HUES64 (cell line): ENCODE results near the gene MTA1.

Source experiments
- H3K27ac ChIP-seq: 2 replicates; pipeline ENCODE4 v1.7.0; 2013; ENCODE audit warnings: low read depth, low read length, inconsistent platforms
- H3K27me3 ChIP-seq: 2 replicates; pipeline ENCODE4 v1.6.1; 2013; ENCODE audit warnings: mild to moderate bottlenecking, low read length; ENCODE audit not compliant: insufficient read depth
- H3K36me3 ChIP-seq: 2 replicates; pipeline ENCODE4 v1.6.1; 2013; ENCODE audit warnings: mild to moderate bottlenecking, low read length; ENCODE audit not compliant: insufficient read depth
- H3K4me1 ChIP-seq: 2 replicates; pipeline ENCODE4 v1.6.1; 2013; ENCODE audit warnings: mild to moderate bottlenecking, low read length, moderate library complexity; ENCODE audit not compliant: insufficient read depth
- H3K4me3 ChIP-seq: 2 replicates; pipeline ENCODE4 v1.5.1; 2013; ENCODE audit warnings: mild to moderate bottlenecking, low read length, moderate library complexity
- H3K9ac ChIP-seq: 2 replicates; pipeline ENCODE4 v1.6.1; 2013; ENCODE audit warnings: mild to moderate bottlenecking, low read depth, low read length
- H3K9me3 ChIP-seq: 2 replicates; pipeline ENCODE4 v1.6.1; 2013; ENCODE audit warnings: low read depth, low read length; ENCODE audit not compliant: insufficient read depth
- WGBS: fragments of 150-250, 120-280 bp; methylation state at CpG from one replicate; pipeline ENCODE4 v1.1.7; 2013; ENCODE audit warnings: missing lambda C conversion rate; 5-methylcytosine and 5-hydroxymethylcytosine counted together

The MTA1 gene

DNA sequence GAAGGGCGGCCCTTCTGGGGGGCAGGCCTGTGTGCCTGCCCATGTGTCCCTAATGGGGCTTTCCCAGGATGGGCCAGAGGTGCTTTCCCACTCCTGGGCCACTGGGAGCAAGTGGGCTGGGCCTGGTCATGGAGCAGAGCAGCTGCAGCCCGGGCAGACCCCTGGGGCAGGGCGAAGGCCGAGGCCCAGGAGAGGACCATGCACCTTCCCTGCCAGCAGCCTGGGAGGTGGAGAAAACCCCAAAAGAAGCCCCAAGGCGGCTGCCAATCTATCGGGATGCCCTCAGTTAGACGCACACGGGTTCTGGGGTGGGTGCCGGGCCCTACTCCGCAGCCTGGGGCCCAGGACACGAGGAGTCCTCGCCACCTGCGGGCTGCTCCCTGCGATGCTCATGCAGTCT is 38.9 kb downstream of the MTA1 start:
- Histone ChIP-seq H3K27ac (no peak overlapping the region), H3K36me3 (peaks cover 81% of the 10 kb centered on the region), H3K9ac (no peak overlapping the region), H3K9me3 (no peaks in the 10 kb centered on the region), H3K27me3 (no peaks in the 10 kb centered on the region), H3K4me3 (no peak overlapping the region), H3K4me1 (no peaks in the 10 kb centered on the region)
- WGBS = 89% methylated on average over 14 of the region's 14 CpGs

DNA sequence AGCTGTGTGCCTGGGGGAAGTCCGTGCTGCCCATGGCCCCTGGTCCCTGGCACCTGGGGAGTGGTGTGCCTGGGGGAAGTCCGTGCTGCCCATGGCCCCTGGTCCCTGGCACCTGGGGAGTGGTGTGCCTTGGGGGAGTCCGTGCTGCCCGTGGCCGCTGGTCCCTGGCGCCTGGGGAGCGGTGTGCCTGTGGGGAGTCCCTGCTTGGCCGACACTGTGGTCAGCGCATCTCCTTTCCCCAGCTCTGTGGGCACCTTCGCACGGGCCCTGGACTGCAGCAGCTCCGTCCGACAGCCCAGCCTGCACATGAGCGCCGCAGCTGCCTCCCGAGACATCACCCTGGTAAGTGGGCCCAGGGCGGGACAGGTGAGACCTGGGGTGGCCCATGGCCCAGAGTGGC is 40.5 kb downstream of the MTA1 start:
- Histone ChIP-seq H3K4me3 (no peak overlapping the region), H3K36me3 (peaks cover 80% of the 10 kb centered on the region), H3K27me3 (no peaks in the 10 kb centered on the region), H3K9ac (no peak overlapping the region), H3K9me3 (no peaks in the 10 kb centered on the region), H3K4me1 (no peaks in the 10 kb centered on the region), H3K27ac (no peak overlapping the region)
- WGBS = 95% methylated on average over 17 of the region's 17 CpGs

DNA sequence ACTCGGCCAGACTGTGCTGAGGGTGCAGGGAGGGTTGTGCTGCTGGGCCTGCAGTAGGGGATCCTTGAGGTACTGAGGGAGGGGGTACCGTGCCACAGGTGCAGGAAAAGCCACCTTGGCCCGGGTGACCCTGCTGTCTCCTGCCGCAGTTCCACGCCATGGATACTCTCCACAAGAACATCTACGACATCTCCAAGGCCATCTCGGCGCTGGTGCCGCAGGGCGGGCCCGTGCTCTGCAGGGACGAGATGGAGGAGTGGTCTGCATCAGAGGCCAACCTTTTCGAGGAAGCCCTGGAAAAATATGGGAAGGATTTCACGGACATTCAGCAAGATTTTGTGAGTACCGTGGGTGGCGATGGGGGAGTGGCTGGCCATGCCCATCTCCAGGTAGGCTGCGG is 41.0 kb downstream of the MTA1 start:
- no peak overlapping the region for H3K27ac ChIP-seq
- H3K4me3 ChIP-seq = no peak overlapping the region
- 96% methylated on average over 17 of the region's 17 CpGs for WGBS
- no peaks in the 10 kb centered on the region for H3K27me3 ChIP-seq
- no peaks in the 10 kb centered on the region for H3K9me3 ChIP-seq
- no peaks in the 10 kb centered on the region for H3K4me1 ChIP-seq
- peaks cover 80% of the 10 kb centered on the region for H3K36me3 ChIP-seq
- no peak overlapping the region for H3K9ac ChIP-seq

DNA sequence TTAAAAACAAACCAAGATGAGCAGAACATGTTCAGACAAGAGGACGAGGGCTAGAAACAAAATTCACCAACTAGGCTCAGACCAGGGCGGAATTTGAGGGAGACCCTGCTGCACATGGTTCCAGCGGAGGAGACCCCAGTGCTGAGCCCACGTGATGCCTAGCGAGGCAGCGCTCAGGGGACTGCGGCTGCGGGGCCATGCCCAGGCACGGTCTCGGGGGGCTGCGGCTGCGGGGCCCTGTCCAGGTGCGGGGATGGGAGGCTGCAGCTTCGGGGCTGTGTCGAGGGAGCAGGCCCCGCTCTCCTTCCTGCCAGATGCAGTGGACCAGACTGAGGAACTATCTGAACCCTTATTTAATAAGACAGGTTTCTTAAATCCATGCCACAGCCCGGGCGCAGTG is 42.3 kb downstream of the MTA1 start:
- Histone ChIP-seq H3K27ac (no peak overlapping the region), H3K9ac (no peak overlapping the region), H3K36me3 (peaks cover 79% of the 10 kb centered on the region), H3K4me1 (no peaks in the 10 kb centered on the region), H3K9me3 (no peaks in the 10 kb centered on the region), H3K4me3 (no peak overlapping the region), H3K27me3 (no peaks in the 10 kb centered on the region)
- WGBS = 97% methylated on average over 18 of the region's 18 CpGs

DNA sequence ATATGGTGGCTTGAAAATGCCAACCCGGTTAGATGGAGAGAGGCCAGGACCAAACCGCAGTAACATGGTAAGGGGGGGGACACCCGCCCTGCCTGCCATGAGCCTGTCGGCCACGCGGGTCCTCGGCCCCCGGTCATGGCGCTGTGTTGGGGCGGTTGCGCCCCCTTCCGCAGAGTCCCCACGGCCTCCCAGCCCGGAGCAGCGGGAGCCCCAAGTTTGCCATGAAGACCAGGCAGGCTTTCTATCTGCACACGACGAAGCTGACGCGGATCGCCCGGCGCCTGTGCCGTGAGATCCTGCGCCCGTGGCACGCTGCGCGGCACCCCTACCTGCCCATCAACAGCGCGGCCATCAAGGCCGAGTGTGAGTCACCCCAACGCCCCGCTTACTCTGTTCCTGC is 44.9 kb downstream of the MTA1 start:
- 94% methylated on average over 33 of the region's 33 CpGs for whole genome bisulfite sequencing
- Histone ChIP-seq H3K36me3 (peaks cover 86% of the 10 kb centered on the region), H3K4me1 (no peaks in the 10 kb centered on the region), H3K27ac (no peak overlapping the region), H3K4me3 (no peak overlapping the region), H3K9ac (no peak overlapping the region), H3K27me3 (no peaks in the 10 kb centered on the region), H3K9me3 (no peaks in the 10 kb centered on the region)

DNA sequence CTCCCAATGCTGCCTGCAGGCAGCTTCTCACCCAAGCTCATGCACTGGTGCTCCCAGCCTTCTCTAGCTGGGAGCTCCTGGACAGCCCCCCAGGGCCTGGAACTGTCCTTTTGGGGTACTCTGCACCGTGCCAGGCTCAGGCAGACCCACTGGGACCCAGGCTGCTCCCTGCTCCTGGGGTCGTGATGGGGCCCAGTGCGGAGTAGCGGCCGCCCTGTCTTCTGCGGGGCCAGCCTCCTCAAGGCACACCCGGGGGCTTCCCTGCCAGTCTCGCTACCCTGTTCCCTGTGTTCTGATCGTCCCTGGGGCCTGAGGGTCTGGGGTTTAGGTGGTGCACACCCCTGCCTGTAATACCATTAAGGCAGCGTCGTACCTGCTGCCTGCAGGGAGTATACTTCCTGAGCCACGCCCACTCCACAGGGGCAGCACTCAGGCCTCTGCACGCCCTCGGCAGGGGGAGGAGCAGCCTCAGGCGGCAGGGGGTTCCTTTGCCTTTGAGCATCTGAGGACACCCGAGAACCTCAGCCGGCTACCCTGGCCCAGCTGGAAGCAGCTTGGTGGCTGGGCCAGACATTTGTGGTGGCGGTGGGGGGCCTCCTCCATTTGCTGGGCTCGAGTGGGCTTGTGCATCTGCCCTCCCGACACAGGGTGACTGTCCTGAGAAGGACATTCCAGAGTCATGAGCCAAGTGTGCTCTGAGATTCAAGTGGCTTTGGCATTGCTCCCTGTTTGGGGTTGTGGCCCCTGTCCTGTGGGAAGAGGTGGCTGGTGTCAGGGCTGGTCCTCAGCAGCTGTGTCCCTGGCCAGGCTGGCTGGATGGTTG is 45.8 kb downstream of the MTA1 start:
- H3K36me3 ChIP-seq = peaks cover 86% of the 10 kb centered on the region
- 67% methylated on average over 20 of the region's 20 CpGs for WGBS

DNA sequence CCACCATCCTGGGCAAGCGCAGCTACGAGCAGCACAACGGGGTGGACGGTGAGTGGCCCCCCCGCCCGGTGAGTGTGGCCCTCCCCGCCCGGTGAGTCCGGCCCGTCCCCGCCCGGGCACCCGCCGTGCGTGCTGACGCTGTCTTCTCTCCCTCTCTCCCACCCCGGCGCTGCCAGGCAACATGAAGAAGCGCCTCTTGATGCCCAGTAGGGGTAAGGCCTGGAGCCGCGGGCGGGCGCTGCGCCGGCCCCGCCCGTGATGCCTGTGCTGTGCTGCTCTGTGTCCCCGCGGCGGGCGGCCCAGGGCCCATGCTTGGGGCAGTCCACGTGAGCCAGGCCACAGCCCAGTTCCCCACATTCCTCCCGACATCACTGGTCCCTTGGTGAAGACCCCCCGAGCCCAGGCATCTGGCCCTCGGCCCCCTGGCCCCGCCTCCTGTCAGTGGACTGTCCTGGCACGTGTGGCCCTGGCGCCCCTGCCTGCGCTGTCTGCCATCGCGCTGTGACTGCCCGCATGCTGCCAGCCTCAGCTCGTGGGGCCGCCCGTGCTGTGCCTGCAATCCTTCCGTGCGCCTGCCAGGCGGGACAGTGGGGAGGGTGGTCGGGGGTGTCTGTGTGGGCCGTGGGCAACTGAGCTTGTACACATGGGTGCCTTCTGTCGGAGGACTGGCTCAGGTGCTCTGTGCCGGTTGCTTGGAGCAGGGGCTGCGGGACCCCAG is 47.1 kb downstream of the MTA1 start:
- H3K36me3 ChIP-seq = peaks cover 73% of the 10 kb centered on the region
- 96% methylated on average over 53 of the region's 53 CpGs for WGBS
- no peaks in the 10 kb centered on the region for H3K4me1 ChIP-seq
- no peak overlapping the region for H3K9ac ChIP-seq
- H3K27ac ChIP-seq = no peak overlapping the region
- no peaks in the 10 kb centered on the region for H3K27me3 ChIP-seq
- H3K9me3 ChIP-seq = no peaks in the 10 kb centered on the region
- H3K4me3 ChIP-seq = no peak overlapping the region

More for the DNA sequence above, 45.8 kb downstream of the MTA1 start:
- Histone ChIP-seq H3K9ac (no peak overlapping the region), H3K4me3 (no peak overlapping the region), H3K4me1 (no peaks in the 10 kb centered on the region), H3K27me3 (no peaks in the 10 kb centered on the region), H3K27ac (peak overlapping the region; percentile 30; the same call in 1 of the 2 replicates), H3K9me3 (no peaks in the 10 kb centered on the region)

DNA sequence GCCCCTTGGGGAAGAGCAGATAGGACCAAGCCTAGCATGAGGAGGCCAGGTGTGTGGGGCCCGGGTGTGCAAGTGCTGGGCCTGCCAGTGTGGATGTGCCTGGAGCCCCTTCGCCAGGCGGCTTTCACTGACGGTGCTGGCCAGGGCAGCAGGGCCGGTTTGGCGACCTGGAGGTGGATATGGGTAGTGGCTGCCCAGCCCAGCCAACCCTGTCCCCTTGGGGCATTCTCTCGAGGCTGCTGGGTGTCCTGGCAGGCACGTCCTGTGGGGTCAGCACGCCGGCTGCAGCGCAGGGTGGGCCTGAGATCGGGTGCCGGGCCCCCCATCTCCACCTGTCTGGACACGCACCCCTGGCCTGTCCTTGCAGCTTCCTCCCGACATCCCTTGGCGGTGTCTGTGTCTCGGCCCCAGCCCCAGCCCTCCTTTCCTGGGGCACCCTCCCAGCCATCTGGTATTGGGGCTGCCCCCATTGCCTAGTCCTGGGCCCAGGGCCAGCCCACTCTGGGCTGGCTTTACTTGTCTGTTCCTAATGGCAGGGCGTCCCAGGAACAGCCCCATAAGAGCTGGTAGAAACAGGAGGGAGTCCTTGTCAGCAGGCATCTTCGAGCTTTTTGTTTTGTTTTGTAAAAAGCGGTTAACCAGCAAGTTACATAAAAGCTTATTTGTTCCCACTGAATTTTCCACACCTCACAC is 47.8 kb downstream of the MTA1 start:
- WGBS = 94% methylated on average over 20 of the region's 20 CpGs
- no peaks in the 10 kb centered on the region for H3K9me3 ChIP-seq
- H3K4me1 ChIP-seq = no peaks in the 10 kb centered on the region
- no peak overlapping the region for H3K9ac ChIP-seq
- H3K36me3 ChIP-seq = peaks cover 69% of the 10 kb centered on the region
- H3K4me3 ChIP-seq = no peak overlapping the region
- H3K27ac ChIP-seq = no peak overlapping the region
- H3K27me3 ChIP-seq = no peaks in the 10 kb centered on the region

DNA sequence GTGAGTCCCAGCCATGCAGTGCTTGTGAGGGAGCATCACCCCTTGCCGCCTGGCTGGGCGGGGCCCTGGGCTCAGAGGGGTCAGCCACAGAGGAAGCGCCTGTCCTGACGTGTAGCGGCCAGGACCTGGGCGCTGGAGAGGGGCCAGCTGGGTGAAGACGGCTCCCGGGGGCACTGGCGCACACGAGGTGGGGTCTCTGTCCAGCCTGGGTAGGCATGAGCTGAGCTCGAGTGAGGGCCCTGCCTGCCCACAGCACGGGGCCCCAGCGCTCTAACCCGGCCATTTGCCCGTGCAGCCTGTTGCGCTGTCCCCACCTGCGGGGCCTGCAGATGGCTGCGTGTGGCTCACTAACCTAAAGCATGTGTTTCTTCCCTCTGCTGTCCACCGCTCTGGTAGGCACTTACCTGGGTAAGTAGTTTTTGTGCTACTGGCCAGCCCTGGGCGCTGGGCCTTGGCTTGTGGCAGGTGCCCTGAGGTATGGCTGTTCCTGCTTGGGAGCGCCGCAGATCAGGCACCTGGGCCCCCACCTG is 48.4 kb downstream of the MTA1 start:
- 96% methylated on average over 22 of the region's 22 CpGs for WGBS
- Histone ChIP-seq H3K4me1 (no peaks in the 10 kb centered on the region), H3K27ac (no peak overlapping the region), H3K9me3 (no peaks in the 10 kb centered on the region), H3K27me3 (no peaks in the 10 kb centered on the region), H3K9ac (no peak overlapping the region), H3K4me3 (no peak overlapping the region), H3K36me3 (peaks cover 63% of the 10 kb centered on the region)

DNA sequence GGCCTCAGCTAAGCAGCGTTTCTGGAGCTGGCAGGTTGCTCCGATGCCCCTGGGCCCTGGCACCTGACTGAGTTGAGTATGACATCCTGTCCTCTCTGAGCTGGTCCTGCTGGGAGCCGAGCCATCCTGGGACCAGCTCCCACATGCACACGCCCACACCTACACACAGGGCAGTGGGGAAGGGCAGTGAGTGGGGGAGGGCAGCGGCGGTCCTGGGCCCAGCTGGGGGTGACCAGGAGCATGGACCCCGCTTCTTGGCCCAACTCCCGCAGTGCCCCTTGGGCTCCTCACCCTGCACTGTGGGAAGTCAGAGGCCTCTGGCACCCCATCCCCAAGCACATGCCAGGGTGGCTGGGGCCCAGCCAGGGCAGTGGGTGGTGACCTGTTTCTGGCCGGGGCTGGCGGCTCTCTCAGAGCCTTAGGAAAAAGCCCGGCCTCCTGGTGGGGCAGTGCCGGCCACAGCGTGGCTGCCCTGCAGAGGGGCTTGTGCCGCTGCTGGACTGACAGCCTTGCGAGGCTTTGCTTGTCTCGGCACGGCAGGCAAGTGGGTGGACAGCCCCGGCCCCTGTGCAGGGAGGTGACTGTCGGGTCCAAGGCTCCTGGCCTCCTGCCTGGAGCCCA is 49.1 kb downstream of the MTA1 start:
- Histone ChIP-seq H3K36me3 (peaks cover 56% of the 10 kb centered on the region), H3K9me3 (no peaks in the 10 kb centered on the region), H3K4me3 (no peak overlapping the region)

More for the DNA sequence above, 49.1 kb downstream of the MTA1 start:
- H3K27ac ChIP-seq = no peak overlapping the region
- no peak overlapping the region for H3K9ac ChIP-seq
- WGBS = 95% methylated on average over 19 of the region's 19 CpGs
- no peaks in the 10 kb centered on the region for H3K4me1 ChIP-seq
- H3K27me3 ChIP-seq = no peaks in the 10 kb centered on the region
